ENCODE results near the gene TBCK. TPM values are rescaled to one million over a fixed set of nuclear protein-coding genes. Genes with fewer than 3 reads are reported as not detected.

TBCK gene
- total and polyA plus RNA-seq, 4 donors, result 4.9 to 25.5 (median 15.8) TPM

GRCh38 chr4:105996845-105997244 lies 319.2 kb downstream of the TBCK start:
- Histone ChIP-seq H3K9me3 (ENCODE audit: control insufficient read depth in 4 of 4, low read length in 3 of 4) (no peaks in the 10 kb centered on the region), H3K9ac (ENCODE audit: low read depth in 1 of 2, low read length in 2 of 2) (no peak overlapping the region), H3K36me3 (ENCODE audit: control insufficient read depth in 4 of 4, insufficient read depth in 3 of 4, low read depth in 1 of 4, low read length in 3 of 4) (no peaks in the 10 kb centered on the region), H3K4me3 (ENCODE audit: low read depth in 1 of 3, low read length in 3 of 3) (no peak overlapping the region), H3K4me1 (ENCODE audit: control insufficient read depth in 4 of 4, insufficient read depth in 4 of 4, low read length in 3 of 4) (no peaks in the 10 kb centered on the region), H3K27ac (ENCODE audit: low read depth in 1 of 2, low read length in 2 of 2) (no peak overlapping the region), H3K27me3 (ENCODE audit: control insufficient read depth in 4 of 4, insufficient read depth in 4 of 4, low read length in 3 of 4) (no peaks in the 10 kb centered on the region)
- DNase-seq (ENCODE audit: low spot score), result no peak
- TF ChIP-seq HNF4A (conservative IDR thresholded peaks at IDR 0.05) (no peak), NR2F2 (IDR thresholded peaks at IDR 0.05) (no peak)
- 74% methylated on average over 7 of the region's 7 CpGs for WGBS

- no peaks in the 10 kb centered on the region for H3K36me3 ChIP-seq (ENCODE audit: control insufficient read depth in 4 of 4, insufficient read depth in 3 of 4, low read depth in 1 of 4, low read length in 3 of 4)
- H3K4me3 ChIP-seq (ENCODE audit: low read depth in 1 of 3, low read length in 3 of 3), result no peak overlapping the region
- no peaks in the 10 kb centered on the region for H3K4me1 ChIP-seq (ENCODE audit: control insufficient read depth in 4 of 4, insufficient read depth in 4 of 4, low read length in 3 of 4)
- TF ChIP-seq ATF3 (IDR thresholded peaks at IDR 0.05) (no peak), RAD21 (IDR thresholded peaks at IDR 0.05) (no peak), HNF4A (conservative IDR thresholded peaks at IDR 0.05) (no peak), NR2F2 (IDR thresholded peaks at IDR 0.05) (no peak), TAF1 (conservative IDR thresholded peaks at IDR 0.05) (no peak), SP1 (IDR thresholded peaks at IDR 0.05) (no peak), CTCF (IDR thresholded peaks at IDR 0.05; ENCODE audit: low read depth, low read length, missing input control) (no peak), REST (IDR thresholded peaks at IDR 0.05) (no peak), RXRA (IDR thresholded peaks at IDR 0.05) (no peak), JUND (IDR thresholded peaks at IDR 0.05) (no peak), YY1 (IDR thresholded peaks at IDR 0.05) (no peak), MAX (IDR thresholded peaks at IDR 0.05) (no peak), FOXA1 (IDR thresholded peaks at IDR 0.05) (no peak), HNF4G (IDR thresholded peaks at IDR 0.05) (no peak), GABPA (IDR thresholded peaks at IDR 0.05 in 1 of 2, conservative IDR thresholded peaks at IDR 0.05 in 1 of 2) (no peak), FOXA2 (IDR thresholded peaks at IDR 0.05) (no peak), ZBTB33 (IDR thresholded peaks at IDR 0.05) (no peak), EGR1 (IDR thresholded peaks at IDR 0.05; ENCODE audit: low read depth in 2 of 2) (no peak)
- no peak for DNase-seq (ENCODE audit: low spot score)
- no peaks in the 10 kb centered on the region for H3K9me3 ChIP-seq (ENCODE audit: control insufficient read depth in 4 of 4, low read length in 3 of 4)
- no peak overlapping the region for H3K9ac ChIP-seq (ENCODE audit: low read depth in 1 of 2, low read length in 2 of 2)
- H3K27ac ChIP-seq (ENCODE audit: low read depth in 1 of 2, low read length in 2 of 2), result no peak overlapping the region
- H3K27me3 ChIP-seq (ENCODE audit: control insufficient read depth in 4 of 4, insufficient read depth in 4 of 4, low read length in 3 of 4), result no peaks in the 10 kb centered on the region
- WGBS, result 89% methylated on average over 5 of the region's 5 CpGs
Measured at GRCh38 chr4:105994841-105995501, 321.0 kb downstream of the TBCK start.

Measured in liver (tissue), 9 donors.